Neural progenitor cell (in vitro differentiated cells): Measurements from ENCODE around the gene GAS6. TPM values are rescaled to one million over a fixed set of nuclear protein-coding genes. Genes with fewer than 3 reads are reported as not detected.

Experiments used
- DNase-seq: peaks from one replicate; pipeline ENCODE4 v3.0.0-alpha.2; 2016; ENCODE audit warnings: low spot score
- H2AFZ ChIP-seq: fragments of 200-600 bp; sonication (generic); replicated peaks from 2 replicates; pipeline ENCODE4 v1.6.1; 2016; ENCODE audit warnings: antibody characterized with exemption
- H3F3A ChIP-seq: fragments of 200-600 bp; sonication (generic); 2 replicates; pipeline ENCODE4 v1.6.1; 2016; ENCODE audit warnings: antibody characterized with exemption, low read depth
- H3K27ac ChIP-seq: fragments of 200-600 bp; sonication (generic); 2 replicates; pipeline ENCODE4 v1.5.1; 2016; ENCODE audit warnings: mild to moderate bottlenecking
- H3K27me3 ChIP-seq: fragments of 200-600 bp; sonication (generic); 2 replicates; pipeline ENCODE4 v1.6.1; 2016; ENCODE audit warnings: mild to moderate bottlenecking, moderate library complexity
- H3K36me3 ChIP-seq: fragments of 200-600 bp; sonication (generic); 2 replicates; pipeline ENCODE4 v1.5.1; 2016
- H3K4me1 ChIP-seq: fragments of 200-600 bp; sonication (generic); 2 replicates; pipeline ENCODE4 v1.6.1; 2016; ENCODE audit warnings: mixed run types
- H3K4me2 ChIP-seq: fragments of 200-600 bp; sonication (generic); 2 replicates; pipeline ENCODE4 v1.6.1; 2016
- H3K4me3 ChIP-seq: fragments of 200-600 bp; sonication (generic); 2 replicates; pipeline ENCODE4 v1.5.1; 2016
- H3K79me2 ChIP-seq: fragments of 200-600 bp; sonication (generic); 2 replicates; pipeline ENCODE4 v1.6.1; 2016; ENCODE audit warnings: low read depth
- H3K9ac ChIP-seq: fragments of 200-600 bp; sonication (generic); 2 replicates; pipeline ENCODE4 v1.6.1; 2016
- H3K9me3 ChIP-seq: fragments of 200-600 bp; sonication (generic); 2 replicates; pipeline ENCODE4 v1.5.1; 2016; ENCODE audit warnings: low read depth
- H4K20me1 ChIP-seq: fragments of 200-600 bp; sonication (generic); 2 replicates; pipeline ENCODE4 v1.6.1; 2016; ENCODE audit warnings: low read depth
- H3K27ac Mint-ChIP-seq: 3 replicates; pipeline ENCODE4 v1.8.0; 2021; ENCODE audit warnings: mixed read lengths
- H3K27me3 Mint-ChIP-seq: 2 replicates; pipeline ENCODE4 v1.8.0; 2022; ENCODE audit warnings: low read depth, mild to moderate bottlenecking, inconsistent platforms, moderate library complexity, mixed read lengths; ENCODE audit not compliant: insufficient read depth
- H3K36me3 Mint-ChIP-seq: 3 replicates; pipeline ENCODE4 v1.8.0; 2021; ENCODE audit warnings: mixed read lengths
- H3K4me1 Mint-ChIP-seq: 3 replicates; pipeline ENCODE4 v1.8.0; 2021; ENCODE audit warnings: mixed read lengths
- H3K4me3 Mint-ChIP-seq: 3 replicates; pipeline ENCODE4 v1.8.0; 2021; ENCODE audit warnings: mild to moderate bottlenecking, moderate library complexity, mixed read lengths
- H3K9me3 Mint-ChIP-seq: 3 replicates; pipeline ENCODE4 v1.8.0; 2020; ENCODE audit warnings: mixed read lengths
- CTCF ChIP-seq: fragments of 200-600 bp; sonication (generic); IDR thresholded peaks from 2 replicates; pipeline ENCODE4 v1.5.1; 2017; ENCODE audit warnings: antibody characterized with exemption, mild to moderate bottlenecking
- EZH2 ChIP-seq: fragments of 200-600 bp; sonication (generic); IDR thresholded peaks from 2 replicates; pipeline ENCODE4 v1.6.1; 2017; ENCODE audit warnings: antibody characterized with exemption, mild to moderate bottlenecking, moderate library complexity
- EZH2phosphoT487 ChIP-seq: fragments of 200-600 bp; sonication (generic); IDR thresholded peaks from 2 replicates; pipeline ENCODE4 v1.6.1; 2017; ENCODE audit warnings: antibody characterized with exemption
- total RNA-seq: library from RNA; depleted of rRNA; stranded (reverse); fragments of >200 nt; gene quantifications from 2 replicates; pipeline ENCODE4 v1.2.3, GENCODE V29; 2015; ENCODE audit warnings: low replicate concordance

Gene GAS6
- total RNA-seq, 1 donor from 2014 or later: 12.8 TPM

- Histone ChIP-seq H3K4me2 (no peak overlapping the region), H3K9me3 (peaks cover 5% of the 10 kb centered on the region), H3K9ac (no peak overlapping the region), H3K27ac (no peak overlapping the region), H3K79me2 (no peaks in the 10 kb centered on the region), H4K20me1 (no peaks in the 10 kb centered on the region), H3K27me3 (no peaks in the 10 kb centered on the region), H3F3A (no peaks in the 10 kb centered on the region), H3K36me3 (no peaks in the 10 kb centered on the region), H3K4me1 (no peaks in the 10 kb centered on the region), H3K4me3 (no peak overlapping the region), H2AFZ (no peak overlapping the region)
- H3K9me3 Mint-ChIP-seq: peaks cover 19% of the 10 kb centered on the region
- TF ChIP-seq CTCF (no peak), EZH2 (no peak), EZH2phosphoT487 (no peak)
- no peak overlapping the region for H3K4me3 Mint-ChIP-seq
- H3K27me3 Mint-ChIP-seq: peaks cover 10% of the 10 kb centered on the region
- H3K36me3 Mint-ChIP-seq: peaks cover 4% of the 10 kb centered on the region
- peaks cover 9% of the 10 kb centered on the region for H3K4me1 Mint-ChIP-seq
- DNase-seq: no peak
- H3K27ac Mint-ChIP-seq: no peak overlapping the region
Observed at GRCh38 chr13:113811081-113811928, 52.6 kb downstream of the GAS6 start.

- peaks cover 2% of the 10 kb centered on the region for H3K4me1 Mint-ChIP-seq
- Histone ChIP-seq H3K36me3 (no peaks in the 10 kb centered on the region), H3F3A (no peaks in the 10 kb centered on the region), H3K27me3 (no peaks in the 10 kb centered on the region), H4K20me1 (no peaks in the 10 kb centered on the region), H2AFZ (no peak overlapping the region), H3K27ac (no peak overlapping the region), H3K4me1 (no peaks in the 10 kb centered on the region), H3K4me2 (no peak overlapping the region), H3K9ac (no peak overlapping the region), H3K9me3 (peaks cover 5% of the 10 kb centered on the region), H3K79me2 (no peaks in the 10 kb centered on the region), H3K4me3 (no peak overlapping the region)
- H3K4me3 Mint-ChIP-seq: peak overlapping the region; percentile 50
- DNase-seq: no peak
- H3K27me3 Mint-ChIP-seq: peaks cover 10% of the 10 kb centered on the region
- H3K36me3 Mint-ChIP-seq: peaks cover 4% of the 10 kb centered on the region
- H3K9me3 Mint-ChIP-seq: peaks cover 21% of the 10 kb centered on the region
- no peak for TF ChIP-seq EZH2
- no peak overlapping the region for H3K27ac Mint-ChIP-seq
Observed at GRCh38 chr13:113810640-113811039, 53.2 kb downstream of the GAS6 start.

- H3K4me2 ChIP-seq: no peak overlapping the region
- Mint-ChIP-seq H3K36me3 (peaks cover 4% of the 10 kb centered on the region), H3K27me3 (peaks cover 10% of the 10 kb centered on the region), H3K4me1 (no peaks in the 10 kb centered on the region), H3K27ac (no peak overlapping the region), H3K9me3 (peaks cover 21% of the 10 kb centered on the region), H3K4me3 (no peak overlapping the region)
- H3K4me3 ChIP-seq: no peak overlapping the region
- no peaks in the 10 kb centered on the region for H3K4me1 ChIP-seq
- peaks cover 5% of the 10 kb centered on the region for H3K9me3 ChIP-seq
- DNase-seq: no peak
- no peaks in the 10 kb centered on the region for H3K36me3 ChIP-seq
- no peak for TF ChIP-seq EZH2phosphoT487
- TF ChIP-seq CTCF: no peak
- no peak for TF ChIP-seq EZH2
- H4K20me1 ChIP-seq: no peaks in the 10 kb centered on the region
- no peaks in the 10 kb centered on the region for H3K27me3 ChIP-seq
- no peak overlapping the region for H3K27ac ChIP-seq
- H3F3A ChIP-seq: no peaks in the 10 kb centered on the region
- H3K9ac ChIP-seq: no peak overlapping the region
- H3K79me2 ChIP-seq: no peaks in the 10 kb centered on the region
- no peak overlapping the region for H2AFZ ChIP-seq
Observed at GRCh38 chr13:113809934-113810333, 53.9 kb downstream of the GAS6 start.
